Pancreas (tissue), 10 donors: ENCODE results near the gene EDAR. TPM values are rescaled to one million over a fixed set of nuclear protein-coding genes. Genes with fewer than 3 reads are reported as not detected.

Source experiments
- ATAC-seq, 4 donors: fragments of 200-7000 bp; cut with Tn5 transposase; one replicate each; pipeline versions ENCODE4 v1.8.0 to v1.9.1; 2020; ENCODE audit warnings: mild to moderate bottlenecking in 4 of 4, moderate library complexity in 4 of 4
- DNase-seq, 6 donors: peaks; one replicate each; pipeline ENCODE4 v3.0.0-alpha.2; 2020
- FAIRE-seq: peaks from 2 replicates; lab custom pipeline; 2012; peaks lifted over from hg19 to GRCh38; lab: Jason Lieb, UNC
- H3K27ac ChIP-seq, 4 donors: fragments of 200-600 bp; sonication (generic); 1 replicate in 3 of 4; 2 replicates in 1 of 4; pipeline versions ENCODE4 v1.5.0 to v1.8.0; 2020
- H3K27me3 ChIP-seq, 4 donors: fragments of 200-600 bp; one replicate each; pipeline ENCODE4 v1.8.0; 2021
- H3K36me3 ChIP-seq, 3 donors: fragments of 200-600 bp; sonication (generic) in 1 of 3; one replicate each; pipeline versions ENCODE4 v1.5.0 to v1.8.0; 2020 to 2021
- H3K4me1 ChIP-seq, 3 donors: fragments of 200-600 bp; one replicate each; pipeline ENCODE4 v1.8.0; 2021
- H3K4me3 ChIP-seq, 4 donors: fragments of 200-600 bp; sonication (generic) in 2 of 4; one replicate each; pipeline versions ENCODE4 v1.5.0 to v1.8.0; 2020 to 2021
- H3K9me3 ChIP-seq, 4 donors: fragments of 200-600 bp; one replicate each; pipeline ENCODE4 v1.8.0; 2021
- CTCF ChIP-seq, 4 donors: fragments of 200-600 bp; sonication (generic) in 3 of 4; IDR thresholded peaks; one replicate each; pipeline versions ENCODE4 v1.5.0 to v1.8.0; 2021; ENCODE audit warnings: antibody characterized with exemption in 4 of 4
- WGBS, 2 donors: extraction: QIAGEN DNeasy Blood & Tissue Kit; methylation state at CpG; one replicate each; pipeline ENCODE4 v1.1.7; 2013; 5-methylcytosine and 5-hydroxymethylcytosine counted together
- intact Hi-C, 3 donors: fragments of 100-400 bp; cut with DNase I; formaldehyde crosslinking; loops; one replicate each; pipeline versions ENCODE4 v1.11.1 to v1.14.2; 2022
- polyA plus RNA-seq, 2 donors: library from polyadenylated mRNA; stranded (reverse); fragments of 200-250 nt; gene quantifications; one replicate each; pipeline ENCODE4 v1.2.3, GENCODE V29; 2013
- total RNA-seq, 6 donors: library from RNA; stranded (reverse); fragmentation: NEBNext Ultra II Directional in 4 of 6; extraction: Animal tissue kit (Norgen Biotek cat#: 25700) in 4 of 6; gene quantifications; one replicate each; pipeline versions ENCODE4 v1.2.1 to v1.2.4, GENCODE V29; 2021 to 2023
- donor health status: healthy with polysubstance abuse.
- donor health status: DM: no; HTN: no; CAD: no; lungs with moderate emphysema.
- donor health status: DM: no; HTN: no; CAD: no.
- donor health status: control.
- donor health status: control.
- donor health status: Bipolar disorder and iron deficiency.
- donor health status: DM: yes; HTN: yes; CAD: no.
- donor health status: DM: no; HTN: no; CAD: no.
- donor health status: DM: no; HTN: no; CAD: no.
- donor health status: DM: yes; HTN: yes; CAD: no.

Gene EDAR
- total and polyA plus RNA-seq, 8 donors, result 0.05 to 0.41 (median 0.12) TPM

- WGBS, 2 donors, result 59 to 62% methylated on average over 4 of the region's 4 CpGs
- no peak for DNase-seq
- TF ChIP-seq CTCF (IDR thresholded peaks at IDR 0.05), result no peak
- FAIRE-seq, result no peak
- intact Hi-C loops, result no loop called here
- Histone ChIP-seq H3K4me3 (no peak overlapping the region), H3K27ac (no peak overlapping the region), H3K9me3 (no peaks in the 10 kb centered on the region), H3K36me3 (no peaks in the 10 kb centered on the region), H3K4me1 (no peaks in the 10 kb centered on the region), H3K27me3 (no peaks in the 10 kb centered on the region)
- no peak for ATAC-seq
These were observed 39.4 kb downstream of the EDAR start for GRCh38 chr2:108949316-108950239.

GRCh38 chr2:108947271-108947907 lies 41.6 kb downstream of the EDAR start:
- Histone ChIP-seq H3K27ac (no peak overlapping the region), H3K9me3 (no peaks in the 10 kb centered on the region), H3K36me3 (no peaks in the 10 kb centered on the region), H3K27me3 (no peaks in the 10 kb centered on the region), H3K4me1 (no peaks in the 10 kb centered on the region), H3K4me3 (no peak overlapping the region)
- intact Hi-C loops, result no loop called here
- FAIRE-seq (no peak), DNase-seq (no peak), ATAC-seq (no peak)
- TF ChIP-seq CTCF (IDR thresholded peaks at IDR 0.05), result no peak
- WGBS, 2 donors, result 75 to 83% methylated on average over 5 of the region's 5 CpGs

GRCh38 chr2:108946442-108946841 lies 42.6 kb downstream of the EDAR start:
- H3K9me3 ChIP-seq, result no peaks in the 10 kb centered on the region
- H3K4me1 ChIP-seq, result no peaks in the 10 kb centered on the region
- no peak for TF ChIP-seq CTCF (IDR thresholded peaks at IDR 0.05)
- no peaks in the 10 kb centered on the region for H3K36me3 ChIP-seq
- no peak for FAIRE-seq
- ATAC-seq, result no peak
- H3K4me3 ChIP-seq, result no peak overlapping the region
- 92 to 100% methylated on average over 1 of the region's 1 CpG for WGBS, 2 donors
- intact Hi-C loops, result no loop called here
- H3K27ac ChIP-seq, result no peak overlapping the region
- H3K27me3 ChIP-seq, result no peaks in the 10 kb centered on the region
- DNase-seq, result no peak

GRCh38 chr2:108945969-108946368 lies 43.1 kb downstream of the EDAR start:
- FAIRE-seq (no peak), ATAC-seq (peak in 3 of 4 donors; percentile 47 to 74 (median 49))

More at GRCh38 chr2:108945969-108946368, 43.1 kb downstream of the EDAR start:
- intact Hi-C loops, result no loop called here
- Histone ChIP-seq H3K27ac (no peak overlapping the region), H3K4me3 (no peak overlapping the region), H3K27me3 (no peaks in the 10 kb centered on the region), H3K9me3 (no peaks in the 10 kb centered on the region), H3K36me3 (no peaks in the 10 kb centered on the region), H3K4me1 (no peaks in the 10 kb centered on the region)
- 20% methylated on average over 5 of the region's 5 CpGs for WGBS, 2 donors
- peak in 4 of 6 donors; percentile 32 to 65 (median 50) for DNase-seq
- TF ChIP-seq CTCF (IDR thresholded peaks at IDR 0.05), result no peak
